GM12878 (cell line): ENCODE measurements around the gene HOXD11. TPM values are rescaled to one million over a fixed set of nuclear protein-coding genes. Genes with fewer than 3 reads are reported as not detected.

ENCODE experiments used
- ATAC-seq: fragments of 200-7000 bp; cut with Tn5 transposase; 3 replicates; pipeline ENCODE4 v1.9.1; 2020; ENCODE audit warnings: mild to moderate bottlenecking, moderate library complexity
- BruUV-seq: library from RNA; stranded (reverse); fragments of 400-500 nt; replicated peaks from 2 replicates; lab custom pipeline; 2021; lab: Mats Ljungman, UMichigan
- CTCF ChIA-PET: fragments of 300-600 bp; sonication (Branson Sonifier 250); formaldehyde crosslinking; extraction: SDS; loops from one replicate; lab custom pipeline; 2021; ENCODE audit warnings: inconsistent platforms; lab: Yijun Ruan, JAX
- POLR2A ChIA-PET: fragments of 350-600 bp; formaldehyde crosslinking; extraction: SDS; loops from one replicate; lab custom pipeline; 2021; ENCODE audit warnings: inconsistent platforms; lab: Charles Lee
- RAD21 ChIA-PET: fragments of 300-600 bp; sonication (Branson Sonifier 250); formaldehyde crosslinking; loops from one replicate; lab custom pipeline; 2023; ENCODE audit warnings: antibody characterized with exemption; ENCODE audit not compliant: unreplicated experiment; lab: Charles Lee
- SMC1A ChIA-PET: fragments of 300-600 bp; sonication (Branson Sonifier 250); formaldehyde crosslinking; loops from one replicate; lab custom pipeline; 2023; ENCODE audit not compliant: unreplicated experiment, uncharacterized antibody; lab: Charles Lee
- DNase-seq: peaks from one replicate; pipeline ENCODE4 v3.0.0-alpha.2; 2011; ENCODE audit warnings: low read depth, low spot score
- FAIRE-seq: peaks from 3 replicates; lab custom pipeline; 2011; peaks lifted over from hg19 to GRCh38; lab: Jason Lieb, UNC
- H2AFZ ChIP-seq: 2 replicates; pipeline ENCODE4 v1.6.0; 2011; ENCODE audit warnings: low read depth, low read length, control low read depth; ENCODE audit not compliant: control insufficient read depth
- H3K27ac ChIP-seq: 2 replicates; pipeline ENCODE4 v1.5.1; 2011; ENCODE audit warnings: control low read depth; ENCODE audit not compliant: control insufficient read depth, insufficient read depth
- H3K27me3 ChIP-seq, 2 experiments: replicated peaks in 1 of 2; 2 replicates each; pipeline versions ENCODE4 v1.6.0 to v1.6.1; 2011; ENCODE audit warnings: low read length in 1 of 2; ENCODE audit not compliant: control insufficient read depth in 2 of 2, insufficient read depth in 2 of 2
- H3K36me3 ChIP-seq, 2 experiments: 2 replicates each; pipeline ENCODE4 v1.5.1; 2011; ENCODE audit warnings: low read length in 1 of 2; ENCODE audit not compliant: control insufficient read depth in 2 of 2, insufficient read depth in 2 of 2
- H3K4me1 ChIP-seq: 2 replicates; pipeline ENCODE4 v1.6.1; 2011; ENCODE audit warnings: mild to moderate bottlenecking, low read length, moderate library complexity, mixed read lengths; ENCODE audit not compliant: control insufficient read depth, insufficient read depth
- H3K4me2 ChIP-seq: 2 replicates; pipeline ENCODE4 v1.6.0; 2011; ENCODE audit warnings: control low read depth; ENCODE audit not compliant: control insufficient read depth, insufficient read depth
- H3K4me3 ChIP-seq: fragments of 200-600 bp; sonication (generic); 2 replicates; pipeline ENCODE4 v1.5.1; 2016
- H3K79me2 ChIP-seq: 2 replicates; pipeline ENCODE4 v1.6.0; 2011; ENCODE audit warnings: low read length; ENCODE audit not compliant: control insufficient read depth, insufficient read depth
- H3K9ac ChIP-seq: 2 replicates; pipeline ENCODE4 v1.8.0; 2011; ENCODE audit warnings: low read length, control low read depth, mixed read lengths; ENCODE audit not compliant: control insufficient read depth, insufficient read depth
- H3K9me3 ChIP-seq: replicated peaks from 3 replicates; pipeline ENCODE4 v1.5.1; 2011; ENCODE audit warnings: mild to moderate bottlenecking, low read length; ENCODE audit not compliant: control insufficient read depth, insufficient read depth
- H4K20me1 ChIP-seq: 2 replicates; pipeline ENCODE4 v1.6.0; 2011; ENCODE audit not compliant: control insufficient read depth, insufficient read depth
- ASH2L ChIP-seq: fragments of 300-600, 200-600 bp; sonication (generic); IDR thresholded peaks from 2 replicates; pipeline ENCODE4 v1.6.1; 2017; ENCODE audit warnings: low read depth, mild to moderate bottlenecking, borderline replicate concordance
- GATAD2B ChIP-seq: fragments of 450-650 bp; conservative IDR thresholded peaks from 2 replicates; pipeline ENCODE4 v1.6.1; 2017; ENCODE audit warnings: low read depth, mild to moderate bottlenecking, moderate library complexity
- NR2C1 ChIP-seq: fragments of 450-650 bp; IDR thresholded peaks from 2 replicates; pipeline ENCODE4 v1.6.1; 2017; ENCODE audit warnings: antibody characterized with exemption, mild to moderate bottlenecking, moderate library complexity
- POLR2AphosphoS5 ChIP-seq: IDR thresholded peaks from 2 replicates; pipeline ENCODE4 v1.6.1; 2011; ENCODE audit warnings: mild to moderate bottlenecking, low read length, inconsistent platforms
- SUZ12 ChIP-seq: fragments of 200-600 bp; sonication (generic); IDR thresholded peaks from one replicate; pipeline ENCODE4 v1.6.1; 2018; ENCODE audit warnings: antibody characterized with exemption, mild to moderate bottlenecking; ENCODE audit not compliant: unreplicated experiment
- ZBED1 ChIP-seq: IDR thresholded peaks from 2 replicates; pipeline ENCODE4 v1.6.1; 2016; ENCODE audit warnings: borderline replicate concordance
- ZSCAN29 ChIP-seq: fragments of 450-650 bp; IDR thresholded peaks from 2 replicates; pipeline ENCODE4 v1.6.1; 2017; ENCODE audit warnings: mild to moderate bottlenecking, moderate library complexity
- WGBS: methylation state at CpG from one replicate; pipeline ENCODE4 v1.1.6; 2016; ENCODE audit warnings: low lambda C conversion rate; ENCODE audit not compliant: insufficient replicate concordance, insufficient coverage; ENCODE audit errors: missing lambda C conversion rate; 5-methylcytosine and 5-hydroxymethylcytosine counted together
- in situ Hi-C: fragments of 300-500 bp; cut with MboI; formaldehyde crosslinking; loops from 9 replicates; pipeline ENCODE4 v1.14.3; 2018; ENCODE audit warnings: mixed read lengths
- intact Hi-C: fragments of 100-400 bp; cut with micrococcal nuclease; formaldehyde crosslinking; loops from one replicate; pipeline ENCODE4 v1.14.2; 2022; ENCODE audit not compliant: unreplicated experiment
- polyA plus RNA-seq, 11 experiments: library from polyadenylated mRNA; depleted of rRNA in 4 of 11; unstranded in 6 of 11; stranded (reverse) in 5 of 11; fragments of >200 nt; fragmentation: Nextera tagmentation in 4 of 11; fragmentation: Illumina TruSeq in 1 of 11; extraction: Ambion mirVana in 4 of 11; extraction: Trizol in 1 of 11; gene quantifications; 1 replicate in 1 of 11; 2 replicates in 10 of 11; pipeline versions ENCODE4 v1.2.1 to v1.2.3, GENCODE V29; 2011 to 2016; ENCODE audit warnings: inconsistent platforms in 2 of 11, missing spikeins in 2 of 11, low read depth in 1 of 11
- total RNA-seq, 4 experiments: library from RNA; depleted of rRNA in 3 of 4; stranded (reverse); fragments of >200 nt in 3 of 4; fragmentation: Illumina TruSeq in 1 of 4; extraction: Trizol in 1 of 4; gene quantifications; 2 replicates each; pipeline versions ENCODE4 v1.2.1 to v1.2.3, GENCODE V29; 2013 to 2021
- TF ChIP-seq, protein P1 (sequence below): fragments of 450-650 bp; formaldehyde crosslinking; IDR thresholded peaks from 2 replicates; pipeline ENCODE4 v1.5.0; 2022; ENCODE audit warnings: mild to moderate bottlenecking, missing genetic modification characterization

Gene HOXD11
- total and polyA plus RNA-seq, 10 of the 15 experiments (the other 5 are each of a cell fraction or from before 2014, with no cell fraction given), result not detected

DNA sequence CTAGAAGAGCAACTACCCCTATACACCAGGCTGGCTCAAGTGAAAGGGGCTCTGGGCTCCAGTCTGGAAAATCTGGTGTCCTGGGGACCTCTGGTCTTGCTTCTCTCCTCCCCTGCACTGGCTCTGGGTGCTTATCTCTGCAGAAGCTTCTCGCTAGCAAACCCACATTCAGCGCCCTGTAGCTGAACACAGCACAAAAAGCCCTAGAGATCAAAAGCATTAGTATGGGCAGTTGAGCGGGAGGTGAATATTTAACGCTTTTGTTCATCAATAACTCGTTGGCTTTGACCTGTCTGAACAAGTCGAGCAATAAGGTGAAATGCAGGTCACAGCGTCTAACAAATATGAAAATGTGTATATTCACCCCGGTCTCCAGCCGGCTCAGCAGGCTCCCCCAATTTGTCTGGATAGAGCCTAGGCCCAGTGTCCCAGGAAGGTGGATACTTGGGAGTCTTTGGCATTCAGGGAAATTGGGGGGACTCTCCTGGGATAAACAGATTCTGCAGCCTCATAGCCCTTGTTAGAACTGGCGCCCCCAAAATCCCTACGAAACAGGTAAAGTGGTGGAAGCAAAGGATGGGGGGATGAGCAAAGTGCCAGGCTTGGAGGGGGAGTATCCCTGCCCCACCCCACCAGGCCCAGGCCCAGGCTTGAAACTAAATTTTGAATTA lies 41.8 kb downstream of the HOXD11 start (continued):
- no peak for TF ChIP-seq ASH2L
- TF ChIP-seq, protein P1, sequence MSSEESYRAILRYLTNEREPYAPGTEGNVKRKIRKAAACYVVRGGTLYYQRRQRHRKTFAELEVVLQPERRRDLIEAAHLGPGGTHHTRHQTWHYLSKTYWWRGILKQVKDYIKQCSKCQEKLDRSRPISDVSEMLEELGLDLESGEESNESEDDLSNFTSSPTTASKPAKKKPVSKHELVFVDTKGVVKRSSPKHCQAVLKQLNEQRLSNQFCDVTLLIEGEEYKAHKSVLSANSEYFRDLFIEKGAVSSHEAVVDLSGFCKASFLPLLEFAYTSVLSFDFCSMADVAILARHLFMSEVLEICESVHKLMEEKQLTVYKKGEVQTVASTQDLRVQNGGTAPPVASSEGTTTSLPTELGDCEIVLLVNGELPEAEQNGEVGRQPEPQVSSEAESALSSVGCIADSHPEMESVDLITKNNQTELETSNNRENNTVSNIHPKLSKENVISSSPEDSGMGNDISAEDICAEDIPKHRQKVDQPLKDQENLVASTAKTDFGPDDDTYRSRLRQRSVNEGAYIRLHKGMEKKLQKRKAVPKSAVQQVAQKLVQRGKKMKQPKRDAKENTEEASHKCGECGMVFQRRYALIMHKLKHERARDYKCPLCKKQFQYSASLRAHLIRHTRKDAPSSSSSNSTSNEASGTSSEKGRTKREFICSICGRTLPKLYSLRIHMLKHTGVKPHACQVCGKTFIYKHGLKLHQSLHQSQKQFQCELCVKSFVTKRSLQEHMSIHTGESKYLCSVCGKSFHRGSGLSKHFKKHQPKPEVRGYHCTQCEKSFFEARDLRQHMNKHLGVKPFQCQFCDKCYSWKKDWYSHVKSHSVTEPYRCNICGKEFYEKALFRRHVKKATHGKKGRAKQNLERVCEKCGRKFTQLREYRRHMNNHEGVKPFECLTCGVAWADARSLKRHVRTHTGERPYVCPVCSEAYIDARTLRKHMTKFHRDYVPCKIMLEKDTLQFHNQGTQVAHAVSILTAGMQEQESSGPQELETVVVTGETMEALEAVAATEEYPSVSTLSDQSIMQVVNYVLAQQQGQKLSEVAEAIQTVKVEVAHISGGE, result no peak
- TF ChIP-seq NR2C1, result no peak
- TF ChIP-seq ZSCAN29, result no peak

DNA sequence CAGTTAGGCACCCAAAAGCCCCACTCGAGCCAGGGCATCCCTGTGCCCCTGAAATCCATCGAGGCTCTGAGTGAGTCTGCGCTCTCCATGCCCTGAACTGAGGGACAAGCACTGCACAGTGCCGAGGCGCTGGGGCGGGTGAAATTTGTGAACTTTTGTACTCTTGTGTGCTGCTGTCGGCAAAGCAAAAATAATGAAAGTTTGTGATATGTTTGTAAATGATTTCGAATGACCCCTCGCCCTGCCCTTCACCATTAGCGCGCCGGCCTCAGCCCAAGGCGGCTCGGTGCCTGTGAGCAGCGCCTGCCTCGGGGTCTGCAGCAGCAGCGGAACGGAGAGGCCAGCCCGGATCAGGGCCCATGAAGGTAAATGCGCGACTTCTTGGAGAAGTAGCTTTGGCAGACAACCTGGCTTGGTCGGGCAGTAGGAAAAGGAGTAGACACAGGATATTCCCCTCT lies 42.4 kb downstream of the HOXD11 start:
- intact Hi-C loops, result no loop called here
- Histone ChIP-seq H2AFZ (no peak overlapping the region), H3K9ac (no peak overlapping the region), H3K36me3 (no peaks in the 10 kb centered on the region), H3K4me1 (no peaks in the 10 kb centered on the region), H3K79me2 (no peaks in the 10 kb centered on the region), H3K9me3 (no peaks in the 10 kb centered on the region), H4K20me1 (no peaks in the 10 kb centered on the region), H3K4me3 (no peak overlapping the region), H3K27me3 (peaks cover 11 to 33% of the 10 kb centered on the region in 2 experiments), H3K27ac (no peak overlapping the region), H3K4me2 (no peak overlapping the region)
- no peak for FAIRE-seq
- DNase-seq, result no peak
- in situ Hi-C loops, result loop anchor here (25.0 kb wide), 1 partner anchor 1188 kb away; no protein-coding TSS in a partner anchor
- POLR2A ChIA-PET, result no interaction called here
- RAD21 ChIA-PET, result no interaction called here
- CTCF ChIA-PET, result no interaction called here
- SMC1A ChIA-PET, result no interaction called here
- no TSS peak for BruUV-seq
- ATAC-seq, result no peak
- peak; percentile 13 for TF ChIP-seq SUZ12
- no peak for TF ChIP-seq ZBED1
- no peak for TF ChIP-seq GATAD2B
- TF ChIP-seq POLR2AphosphoS5, result no peak
- WGBS, result 32% methylated on average over 22 of the region's 22 CpGs
